Loucy (cell line): ENCODE results near the gene CDCP1.

Experiments
- CTCF ChIP-seq: fragments of 200-600 bp; sonication (generic); conservative IDR thresholded peaks from 2 replicates; pipeline ENCODE4 v1.5.1; 2014; ENCODE audit warnings: mild to moderate bottlenecking, antibody characterized with exemption, low read length
- EZH2phosphoT487 ChIP-seq: fragments of 200-600 bp; IDR thresholded peaks from 2 replicates; pipeline ENCODE4 v1.6.1; 2018; ENCODE audit warnings: antibody characterized with exemption, mild to moderate bottlenecking, moderate library complexity, borderline replicate concordance

- TF ChIP-seq CTCF (no peak), EZH2phosphoT487 (no peak)
Measured at GRCh38 chr3:45125550-45126026, 20.6 kb downstream of the CDCP1 start.
